Transverse colon (tissue), 3 donors: ENCODE results near the gene NLGN1.

Experiments
- CTCF ChIP-seq, 5 experiments: fragments of 200-600 bp in 3 of 5; fragments of 450-650 bp in 2 of 5; sonication (generic) in 3 of 5; IDR thresholded peaks; 1 replicate in 2 of 5; 2 replicates in 3 of 5; pipeline ENCODE4 v1.5.1; 2016 to 2017; ENCODE audit warnings: antibody characterized with exemption in 5 of 5, inconsistent platforms in 3 of 5, mild to moderate bottlenecking in 2 of 5, moderate library complexity in 1 of 5
- EP300 ChIP-seq: sonication (generic); formaldehyde crosslinking; IDR thresholded peaks from one replicate; pipeline ENCODE4 v1.6.1; 2017; ENCODE audit warnings: antibody characterized with exemption, low read depth
- POLR2A ChIP-seq: fragments of 450-650 bp; IDR thresholded peaks from one replicate; pipeline ENCODE4 v1.6.1; 2016; ENCODE audit warnings: antibody characterized with exemption, mild to moderate bottlenecking, moderate library complexity

- TF ChIP-seq CTCF (IDR thresholded peaks at IDR 0.05) (no peak), EP300 (no peak), POLR2A (no peak)
Measured at GRCh38 chr3:173773800-173774199, 376.3 kb downstream of the NLGN1 start.
